GM19452 (cell line): ENCODE results near the gene MACROD2.

ENCODE experiments used
- ATAC-seq: cut with Tn5 transposase; IDR thresholded peaks from one replicate; pipeline ENCODE4 v1.9.1; 2021; ENCODE audit not compliant: unreplicated experiment

The MACROD2 gene

GRCh38 chr20:16051968-16052367 lies 2056.7 kb downstream of the MACROD2 start:
- no peak for ATAC-seq

GRCh38 chr20:16052456-16052855 lies 2057.1 kb downstream of the MACROD2 start:
- ATAC-seq, result no peak

GRCh38 chr20:16054985-16055384 lies 2059.7 kb downstream of the MACROD2 start:
- no peak for ATAC-seq

GRCh38 chr20:16057651-16058050 lies 2062.3 kb downstream of the MACROD2 start:
- no peak for ATAC-seq

- no peak for ATAC-seq
These were observed 2063.0 kb downstream of the MACROD2 start for GRCh38 chr20:16058268-16058667.

- ATAC-seq, result no peak
These were observed 2064.5 kb downstream of the MACROD2 start for GRCh38 chr20:16059841-16060240.

DNA sequence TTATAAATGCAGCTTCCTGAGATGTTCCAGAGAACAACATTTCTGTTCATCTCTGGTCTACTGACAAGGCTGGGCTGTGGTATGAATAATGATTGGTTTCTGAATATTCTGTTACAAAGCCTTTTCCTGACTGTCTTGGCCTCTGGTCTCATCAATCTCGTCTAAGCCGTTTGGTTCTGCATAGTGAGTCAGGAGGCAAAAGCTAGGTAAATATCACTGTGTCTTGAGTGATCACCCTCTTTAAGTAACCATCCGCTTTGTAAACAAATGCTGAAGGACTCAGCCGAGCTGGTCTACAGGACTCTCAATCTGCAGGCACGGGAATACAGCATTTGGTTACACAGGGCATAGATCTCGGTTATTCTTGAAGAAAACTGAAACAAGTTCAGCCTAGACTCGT lies 2066.0 kb downstream of the MACROD2 start:
- ATAC-seq, result no peak

GRCh38 chr20:16062661-16063581 lies 2067.6 kb downstream of the MACROD2 start:
- ATAC-seq, result no peak

GRCh38 chr20:16063881-16064280 lies 2068.6 kb downstream of the MACROD2 start:
- no peak for ATAC-seq

GRCh38 chr20:16064989-16065707 lies 2069.8 kb downstream of the MACROD2 start:
- no peak for ATAC-seq

DNA sequence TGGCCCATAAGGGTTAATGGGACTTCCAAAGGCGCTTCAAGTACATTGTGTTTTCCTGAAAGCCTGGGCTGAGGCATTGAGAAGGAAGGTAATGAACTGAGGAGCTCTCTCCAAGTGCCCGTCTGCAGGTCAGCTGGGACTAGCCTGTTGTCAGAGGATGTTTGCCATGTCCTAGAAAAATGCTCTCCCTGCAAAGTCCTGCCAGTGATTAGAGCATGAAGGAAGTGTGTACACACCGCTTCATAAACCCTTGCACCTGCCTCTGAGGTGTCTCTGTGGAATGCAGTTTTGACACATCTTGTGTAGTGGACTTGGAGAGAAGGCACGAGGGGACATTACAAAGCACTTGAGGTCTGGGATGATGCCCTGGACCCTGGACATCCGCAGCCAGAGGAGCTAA lies 2071.3 kb downstream of the MACROD2 start:
- no peak for ATAC-seq

GRCh38 chr20:16069389-16070010 lies 2074.2 kb downstream of the MACROD2 start:
- ATAC-seq, result peak; percentile 92

DNA sequence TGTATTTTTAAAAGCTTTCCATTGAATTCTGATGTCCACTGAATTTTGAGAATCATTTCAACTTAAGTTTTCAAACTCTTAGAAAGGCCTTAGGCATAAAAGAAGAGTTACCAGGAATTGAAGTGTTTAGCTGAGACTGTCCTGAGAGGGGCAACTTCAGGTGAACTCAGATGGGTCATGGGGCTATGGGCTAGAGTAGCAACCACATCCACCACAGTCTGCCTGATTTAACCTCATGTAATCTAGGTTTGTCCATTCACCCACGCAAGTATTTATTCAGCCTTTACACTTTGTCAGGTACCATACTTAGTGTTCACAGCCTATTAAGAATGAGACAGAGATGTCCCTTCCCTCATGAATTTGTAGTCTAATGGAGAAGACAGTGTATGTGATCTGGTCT lies 2076.9 kb downstream of the MACROD2 start:
- ATAC-seq, result no peak

DNA sequence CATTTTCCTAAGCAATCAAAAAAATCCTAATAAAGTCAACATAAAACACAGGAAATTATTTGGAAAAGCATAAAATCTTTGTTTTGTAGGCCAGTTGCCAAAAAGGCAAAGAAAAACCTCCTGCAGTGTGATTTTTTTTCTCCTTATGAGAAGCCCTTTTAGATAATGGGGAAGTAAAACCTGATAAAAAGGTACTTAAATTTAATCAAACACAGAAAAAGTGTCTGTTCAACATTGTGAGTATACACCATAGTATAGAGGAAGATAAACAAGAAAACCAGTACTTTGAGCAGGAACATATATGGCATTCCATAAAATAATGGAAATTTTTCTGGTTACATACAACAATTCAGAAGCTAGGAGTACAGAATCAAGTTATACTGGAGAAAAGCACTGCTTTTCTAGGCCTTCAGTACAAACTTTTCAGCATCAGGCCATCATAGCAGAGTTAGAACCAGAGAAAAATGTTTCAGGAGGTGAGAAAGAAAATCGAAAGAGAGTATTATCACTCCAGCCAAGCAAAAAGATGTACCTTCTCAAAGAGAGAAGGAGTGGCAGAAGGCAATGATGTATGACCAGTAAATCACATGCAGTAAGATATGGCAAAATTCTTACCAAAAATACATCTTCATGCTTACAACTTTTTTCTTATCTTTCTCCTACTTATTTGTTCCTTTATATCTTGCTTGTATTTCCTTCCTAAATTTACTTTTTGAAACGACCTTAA lies 2083.0 kb downstream of the MACROD2 start:
- no peak for ATAC-seq

- no peak for ATAC-seq
These were observed 2086.1 kb downstream of the MACROD2 start for GRCh38 chr20:16081421-16081820.

DNA sequence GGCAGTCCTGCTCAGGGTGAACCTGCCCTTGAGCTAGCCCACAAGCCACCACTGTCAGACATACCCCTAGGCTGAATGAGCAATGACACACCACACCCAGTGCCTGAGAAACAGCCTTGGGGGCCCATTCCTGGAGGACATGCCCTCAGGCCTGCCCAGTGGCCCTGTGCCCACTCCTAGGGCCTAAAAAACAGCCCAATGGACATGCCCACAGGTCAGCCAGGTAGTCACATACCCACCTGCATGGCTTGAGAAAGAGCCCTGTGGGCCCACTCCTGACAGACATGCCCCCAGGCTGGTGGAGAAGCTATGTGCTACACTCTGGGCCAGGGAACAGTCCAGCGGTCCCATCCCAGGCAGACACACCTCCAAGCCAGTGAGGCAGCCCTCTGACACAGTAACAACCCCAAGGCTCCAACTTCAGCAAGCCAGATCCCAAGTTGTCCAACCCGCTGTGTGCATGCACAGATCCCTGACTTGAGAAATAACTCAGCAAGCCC lies 2086.8 kb downstream of the MACROD2 start:
- no peak for ATAC-seq

GRCh38 chr20:16083639-16084280 lies 2088.4 kb downstream of the MACROD2 start:
- no peak for ATAC-seq

- ATAC-seq, result no peak
These were observed 2099.9 kb downstream of the MACROD2 start for GRCh38 chr20:16095226-16095625.

- no peak for ATAC-seq
These were observed 2101.5 kb downstream of the MACROD2 start for GRCh38 chr20:16096756-16097326.

GRCh38 chr20:16097788-16098187 lies 2102.5 kb downstream of the MACROD2 start:
- ATAC-seq, result no peak
